ENCODE results near the gene BAIAP2. TPM values are rescaled to one million over a fixed set of nuclear protein-coding genes. Genes with fewer than 3 reads are reported as not detected.
A peak's percentile ranks its signal among the peaks of the same experiment; 100 is the strongest.

The BAIAP2 gene
- total RNA-seq, 4 donors from 2014 or later = 35.8 to 86.8 (median 42.1) TPM

- intact Hi-C loops (cut with DNase I) = no loop called here
- no peaks in the 10 kb centered on the region for H3K36me3 ChIP-seq
Measured at GRCh38 chr17:81116704-81117103, 81.8 kb downstream of the BAIAP2 start.

GRCh38 chr17:81117672-81118198 is 82.8 kb downstream of the BAIAP2 start:
- Histone ChIP-seq H3K27me3 (no peaks in the 10 kb centered on the region), H3K27ac (no peak overlapping the region), H3K36me3 (no peaks in the 10 kb centered on the region), H3K4me3 (replicated peaks in 1 of 3) (no peak overlapping the region), H3K9me3 (no peaks in the 10 kb centered on the region), H3K4me1 (peaks cover 6 to 13% of the 10 kb centered on the region in 2 donors)
- intact Hi-C loops (cut with DNase I) = no loop called here
- no peak for TF ChIP-seq POLR2A (IDR thresholded peaks at IDR 0.05)
- no peak for TF ChIP-seq CTCF (IDR thresholded peaks at IDR 0.05)
- DNase-seq = no peak
- 91% methylated on average over 7 to 8 of the region's 20 CpGs for WGBS, 2 donors

More at GRCh38 chr17:81116704-81117103, 81.8 kb downstream of the BAIAP2 start:
- H3K27me3 ChIP-seq = no peaks in the 10 kb centered on the region
- H3K4me3 ChIP-seq (replicated peaks in 1 of 3) = no peak overlapping the region
- peaks cover 6 to 13% of the 10 kb centered on the region in 2 donors for H3K4me1 ChIP-seq
- H3K9me3 ChIP-seq = no peaks in the 10 kb centered on the region
- DNase-seq = no peak
- TF ChIP-seq POLR2A (IDR thresholded peaks at IDR 0.05) (no peak), CTCF (IDR thresholded peaks at IDR 0.05) (no peak)
- no peak overlapping the region for H3K27ac ChIP-seq
- WGBS, 2 donors = 90 to 96% methylated on average over 5 of the region's 8 CpGs

- DNase-seq = no peak
- Histone ChIP-seq H3K4me3 (replicated peaks in 1 of 3) (no peak overlapping the region), H3K27me3 (no peaks in the 10 kb centered on the region), H3K9me3 (no peaks in the 10 kb centered on the region), H3K4me1 (peaks cover 6 to 13% of the 10 kb centered on the region in 2 donors), H3K27ac (no peak overlapping the region), H3K36me3 (no peaks in the 10 kb centered on the region)
- intact Hi-C loops (cut with DNase I) = no loop called here
- WGBS, 2 donors = 66 to 78% methylated on average over 16 to 19 of the region's 24 CpGs
- TF ChIP-seq CTCF (IDR thresholded peaks at IDR 0.05) (no peak), POLR2A (IDR thresholded peaks at IDR 0.05) (no peak)
Measured at GRCh38 chr17:81118308-81119221, 83.6 kb downstream of the BAIAP2 start.

- 43 to 54% methylated on average over 19 to 71 of the region's 89 CpGs for WGBS, 2 donors
- Histone ChIP-seq H3K36me3 (no peaks in the 10 kb centered on the region), H3K4me3 (replicated peaks in 1 of 3) (peak overlapping the region in 1 of 3 donors; percentile 13), H3K27ac (no peak overlapping the region), H3K4me1 (peaks cover 6 to 13% of the 10 kb centered on the region in 2 donors), H3K27me3 (no peaks in the 10 kb centered on the region), H3K9me3 (no peaks in the 10 kb centered on the region)
- intact Hi-C loops (cut with DNase I) = no loop called here
- DNase-seq = peak; percentile 74 to 79
- TF ChIP-seq CTCF (IDR thresholded peaks at IDR 0.05) (peak in 1 of 6 experiments; percentile 15), POLR2A (IDR thresholded peaks at IDR 0.05) (peak in 1 of 2 donors; percentile 27)
Measured at GRCh38 chr17:81119223-81120148, 84.5 kb downstream of the BAIAP2 start.

Measured in thyroid gland (tissue), 4 donors.